NK-92 (cell line): ENCODE data around the gene FAM237A.

ENCODE experiments used
- DNase-seq: peaks from one replicate; lab custom pipeline; 2025; ENCODE audit not compliant: unreplicated experiment; lab: John Stamatoyannopoulos, UW

Gene FAM237A

DNA sequence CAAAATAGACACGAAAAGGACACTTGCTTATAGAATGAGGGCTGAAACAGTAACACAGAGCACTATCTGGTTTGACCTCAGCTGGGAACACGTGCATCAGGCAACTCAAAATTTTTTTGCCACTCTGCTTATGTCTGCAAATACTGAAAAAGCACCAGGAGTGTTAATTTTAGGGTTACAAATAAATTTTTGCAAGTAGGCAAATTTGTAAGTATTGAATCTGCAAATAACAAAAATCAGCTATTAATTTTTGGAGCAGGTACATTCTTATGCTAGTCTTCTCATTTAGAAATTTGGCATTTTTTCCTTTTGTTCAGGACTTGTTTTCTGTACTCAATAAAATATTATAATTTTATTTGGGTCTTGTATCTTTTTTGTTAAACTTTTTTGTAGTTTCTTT lies 46.2 kb downstream of the FAM237A start:
- no peak for DNase-seq

DNA sequence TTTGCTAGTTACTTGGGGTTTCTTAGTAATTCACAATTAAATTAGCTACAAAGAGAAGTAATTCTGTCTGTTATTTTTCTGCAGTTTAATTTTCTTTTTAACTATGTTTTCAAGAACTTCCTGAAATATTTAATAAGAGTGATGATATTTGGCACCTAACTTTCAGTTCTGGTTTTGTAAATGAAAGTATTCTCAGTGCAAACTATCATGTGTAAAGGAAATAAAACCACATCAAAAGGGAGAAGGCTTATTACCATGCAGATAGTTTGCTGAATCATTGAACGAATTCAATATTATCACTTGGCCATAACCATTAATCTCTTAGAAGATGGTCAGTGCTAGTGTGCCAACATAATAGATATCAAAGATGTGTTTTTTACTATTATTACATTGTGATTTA lies 46.7 kb downstream of the FAM237A start:
- DNase-seq: no peak

- no peak for DNase-seq
Observed at GRCh38 chr2:206692971-206693370, 50.7 kb downstream of the FAM237A start.

- no peak for DNase-seq
Observed at GRCh38 chr2:206693399-206694137, 51.3 kb downstream of the FAM237A start.

DNA sequence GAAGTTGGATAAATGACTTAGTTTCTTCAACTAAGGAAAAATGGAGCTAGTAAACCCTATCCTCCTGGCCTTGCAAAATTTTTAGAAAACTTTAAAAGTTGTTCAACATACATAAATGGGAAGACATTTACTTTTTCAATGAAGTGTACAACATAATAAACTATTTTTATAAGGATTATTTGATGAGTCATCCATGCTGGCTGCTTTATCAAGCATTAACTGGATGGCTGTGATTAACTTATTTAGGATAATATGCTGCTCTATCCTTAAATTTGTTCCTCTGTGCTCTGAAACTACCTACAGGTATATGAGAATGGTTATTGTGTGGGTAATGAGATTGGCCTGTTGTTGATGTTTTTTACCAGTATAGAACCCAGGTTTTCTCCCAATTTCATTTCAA lies 54.6 kb downstream of the FAM237A start:
- no peak for DNase-seq

DNA sequence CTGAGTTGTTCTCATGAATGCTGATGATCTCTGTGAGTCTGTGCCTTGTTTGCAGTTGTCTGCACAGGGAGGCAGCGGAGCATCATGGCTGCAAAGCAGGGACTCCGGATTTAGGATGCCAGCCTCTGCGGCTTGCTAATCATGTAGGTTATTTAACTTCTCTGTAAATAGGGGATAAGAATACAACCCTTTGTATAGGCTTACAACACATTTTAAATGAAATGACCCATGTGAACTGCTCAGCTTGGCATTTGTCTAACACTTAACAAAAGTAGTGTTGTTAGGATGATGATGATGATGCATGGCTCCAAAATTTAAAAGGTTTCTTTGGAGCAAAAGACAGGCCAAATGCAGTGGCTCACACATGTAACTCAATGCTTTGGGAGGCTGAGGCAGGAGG lies 56.5 kb downstream of the FAM237A start:
- no peak for DNase-seq
